Muscle layer of duodenum (tissue), 2 donors: Measurements from ENCODE around the gene PIEZO2.

Source experiments
- H3K27ac ChIP-seq: one replicate; pipeline ENCODE4 v1.7.0; 2013; ENCODE audit warnings: mild to moderate bottlenecking, low read length
- H3K27me3 ChIP-seq: one replicate; pipeline ENCODE4 v1.7.0; 2013; ENCODE audit warnings: low read depth, mild to moderate bottlenecking, control low read depth, low read length
- H3K36me3 ChIP-seq, 2 donors: one replicate each; pipeline ENCODE4 v1.7.0; 2013; ENCODE audit warnings: low read length in 2 of 2, control low read depth in 1 of 2, mild to moderate bottlenecking in 1 of 2; ENCODE audit not compliant: insufficient read depth in 2 of 2, control insufficient read depth in 1 of 2
- H3K4me1 ChIP-seq, 2 donors: one replicate each; pipeline ENCODE4 v1.7.0; 2013; ENCODE audit warnings: low read length in 2 of 2, mild to moderate bottlenecking in 2 of 2, control low read depth in 1 of 2, moderate library complexity in 1 of 2; ENCODE audit not compliant: insufficient read depth in 2 of 2, control insufficient read depth in 1 of 2
- H3K4me3 ChIP-seq, 2 donors: one replicate each; pipeline ENCODE4 v1.7.0; 2013; ENCODE audit warnings: low read length in 2 of 2, low read depth in 1 of 2, mild to moderate bottlenecking in 1 of 2
- H3K9me3 ChIP-seq, 2 donors: one replicate each; pipeline ENCODE4 v1.7.0; 2013; ENCODE audit warnings: low read length in 2 of 2, control low read depth in 1 of 2, mild to moderate bottlenecking in 1 of 2; ENCODE audit not compliant: control insufficient read depth in 1 of 2
- donor health status: healthy.

Gene PIEZO2

GRCh38 chr18:10686308-10686707 is 463.1 kb downstream of the PIEZO2 start:
- H3K4me3 ChIP-seq = no peak overlapping the region
- H3K27ac ChIP-seq = no peak overlapping the region
- H3K9me3 ChIP-seq = no peaks in the 10 kb centered on the region
- no peaks in the 10 kb centered on the region for H3K4me1 ChIP-seq
- H3K36me3 ChIP-seq = no peaks in the 10 kb centered on the region
- no peaks in the 10 kb centered on the region for H3K27me3 ChIP-seq

GRCh38 chr18:10685484-10685883 is 463.9 kb downstream of the PIEZO2 start:
- no peaks in the 10 kb centered on the region for H3K4me1 ChIP-seq

GRCh38 chr18:10682368-10682714 is 467.0 kb downstream of the PIEZO2 start:
- Histone ChIP-seq H3K4me3 (no peak overlapping the region), H3K27ac (no peak overlapping the region), H3K27me3 (no peaks in the 10 kb centered on the region), H3K36me3 (no peaks in the 10 kb centered on the region), H3K4me1 (no peaks in the 10 kb centered on the region), H3K9me3 (no peaks in the 10 kb centered on the region)

More at GRCh38 chr18:10685484-10685883, 463.9 kb downstream of the PIEZO2 start:
- Histone ChIP-seq H3K27me3 (no peaks in the 10 kb centered on the region), H3K9me3 (no peaks in the 10 kb centered on the region), H3K27ac (no peak overlapping the region), H3K4me3 (no peak overlapping the region), H3K36me3 (no peaks in the 10 kb centered on the region)

GRCh38 chr18:10681581-10682367 is 467.6 kb downstream of the PIEZO2 start:
- Histone ChIP-seq H3K36me3 (no peaks in the 10 kb centered on the region), H3K4me3 (no peak overlapping the region), H3K4me1 (no peaks in the 10 kb centered on the region), H3K9me3 (no peaks in the 10 kb centered on the region), H3K27ac (no peak overlapping the region), H3K27me3 (no peaks in the 10 kb centered on the region)

- H3K9me3 ChIP-seq = no peaks in the 10 kb centered on the region
- no peak overlapping the region for H3K4me3 ChIP-seq
- no peaks in the 10 kb centered on the region for H3K4me1 ChIP-seq
- H3K27me3 ChIP-seq = no peaks in the 10 kb centered on the region
- H3K27ac ChIP-seq = no peak overlapping the region
- no peaks in the 10 kb centered on the region for H3K36me3 ChIP-seq
Measured at GRCh38 chr18:10680271-10680596, 469.1 kb downstream of the PIEZO2 start.

- Histone ChIP-seq H3K27ac (no peak overlapping the region), H3K27me3 (no peaks in the 10 kb centered on the region), H3K4me3 (no peak overlapping the region), H3K4me1 (no peaks in the 10 kb centered on the region), H3K36me3 (no peaks in the 10 kb centered on the region), H3K9me3 (no peaks in the 10 kb centered on the region)
Measured at GRCh38 chr18:10679557-10680270, 469.7 kb downstream of the PIEZO2 start.

- H3K4me1 ChIP-seq = no peaks in the 10 kb centered on the region
- H3K27ac ChIP-seq = no peak overlapping the region
- no peaks in the 10 kb centered on the region for H3K9me3 ChIP-seq
- no peaks in the 10 kb centered on the region for H3K27me3 ChIP-seq
- no peak overlapping the region for H3K4me3 ChIP-seq
- H3K36me3 ChIP-seq = no peaks in the 10 kb centered on the region
Measured at GRCh38 chr18:10671441-10671840, 477.9 kb downstream of the PIEZO2 start.

GRCh38 chr18:10670856-10671255 is 478.5 kb downstream of the PIEZO2 start:
- Histone ChIP-seq H3K9me3 (no peaks in the 10 kb centered on the region), H3K27me3 (no peaks in the 10 kb centered on the region), H3K4me1 (no peaks in the 10 kb centered on the region), H3K4me3 (no peak overlapping the region), H3K36me3 (no peaks in the 10 kb centered on the region), H3K27ac (no peak overlapping the region)

GRCh38 chr18:10669441-10670100 is 479.8 kb downstream of the PIEZO2 start:
- H3K9me3 ChIP-seq = no peaks in the 10 kb centered on the region
- no peak overlapping the region for H3K27ac ChIP-seq
- H3K4me3 ChIP-seq = no peak overlapping the region
- no peaks in the 10 kb centered on the region for H3K36me3 ChIP-seq
- H3K4me1 ChIP-seq = no peaks in the 10 kb centered on the region
- H3K27me3 ChIP-seq = no peaks in the 10 kb centered on the region

- H3K27ac ChIP-seq = no peak overlapping the region
- H3K36me3 ChIP-seq = no peaks in the 10 kb centered on the region
- no peaks in the 10 kb centered on the region for H3K4me1 ChIP-seq
- no peak overlapping the region for H3K4me3 ChIP-seq
- no peaks in the 10 kb centered on the region for H3K9me3 ChIP-seq
- H3K27me3 ChIP-seq = no peaks in the 10 kb centered on the region
Measured at GRCh38 chr18:10663750-10664149, 485.6 kb downstream of the PIEZO2 start.

GRCh38 chr18:10661317-10661716 is 488.1 kb downstream of the PIEZO2 start:
- Histone ChIP-seq H3K9me3 (no peaks in the 10 kb centered on the region), H3K27me3 (no peaks in the 10 kb centered on the region), H3K27ac (peak overlapping the region; percentile 10), H3K4me3 (no peak overlapping the region), H3K36me3 (no peaks in the 10 kb centered on the region), H3K4me1 (no peaks in the 10 kb centered on the region)
